Cortex of kidney (tissue), 1 donor: ENCODE measurements around the gene RNASET2.

Source experiments
- DNase-seq: peaks from one replicate; lab custom pipeline; 2025; lab: John Stamatoyannopoulos, UW

Gene RNASET2

GRCh38 chr6:166947251-166947650 lies 9.1 kb downstream of the RNASET2 start:
- no peak for DNase-seq

GRCh38 chr6:166946125-166946524 lies 10.2 kb downstream of the RNASET2 start:
- DNase-seq: no peak

- no peak for DNase-seq
Observed at GRCh38 chr6:166944666-166945256, 11.6 kb downstream of the RNASET2 start.

- DNase-seq: no peak
Observed at GRCh38 chr6:166942393-166943168, 13.8 kb downstream of the RNASET2 start.

- DNase-seq: no peak
Observed at GRCh38 chr6:166940643-166941068, 15.7 kb downstream of the RNASET2 start.

GRCh38 chr6:166939894-166940293 lies 16.5 kb downstream of the RNASET2 start:
- no peak for DNase-seq

GRCh38 chr6:166939345-166939744 lies 17.0 kb downstream of the RNASET2 start:
- no peak for DNase-seq

GRCh38 chr6:166938704-166939103 lies 17.6 kb downstream of the RNASET2 start:
- DNase-seq: no peak

GRCh38 chr6:166938150-166938549 lies 18.2 kb downstream of the RNASET2 start:
- no peak for DNase-seq

GRCh38 chr6:166937746-166938145 lies 18.6 kb downstream of the RNASET2 start:
- DNase-seq: no peak

GRCh38 chr6:166936079-166936787 lies 20.1 kb downstream of the RNASET2 start:
- DNase-seq: no peak

GRCh38 chr6:166935353-166935752 lies 21.0 kb downstream of the RNASET2 start:
- DNase-seq: no peak

GRCh38 chr6:166934174-166934573 lies 22.2 kb downstream of the RNASET2 start:
- no peak for DNase-seq

GRCh38 chr6:166933396-166933795 lies 23.0 kb downstream of the RNASET2 start:
- DNase-seq: no peak

GRCh38 chr6:166932616-166933015 lies 23.7 kb downstream of the RNASET2 start:
- no peak for DNase-seq

GRCh38 chr6:166932116-166932515 lies 24.2 kb downstream of the RNASET2 start:
- DNase-seq: no peak

- DNase-seq: no peak
Observed at GRCh38 chr6:166931426-166931970, 24.9 kb downstream of the RNASET2 start.

GRCh38 chr6:166930354-166930891 lies 25.9 kb downstream of the RNASET2 start:
- DNase-seq: no peak

- DNase-seq: no peak
Observed at GRCh38 chr6:166929542-166930189, 26.7 kb downstream of the RNASET2 start.

- no peak for DNase-seq
Observed at GRCh38 chr6:166928644-166929541, 27.5 kb downstream of the RNASET2 start.
